Ovary (tissue), 3 donors: ENCODE measurements around the gene MITF.

Experiments
- EP300 ChIP-seq: sonication (generic); formaldehyde crosslinking; IDR thresholded peaks from one replicate; pipeline ENCODE4 v1.6.1; 2017; ENCODE audit warnings: antibody characterized with exemption
- POLR2A ChIP-seq: fragments of 450-650 bp; IDR thresholded peaks from one replicate; pipeline ENCODE4 v1.6.1; 2017; ENCODE audit warnings: antibody characterized with exemption, mild to moderate bottlenecking, moderate library complexity
- TF ChIP-seq, protein P1 (sequence below), 3 donors: fragments of 450-650 bp in 2 of 3; fragments of 200-600 bp in 1 of 3; IDR thresholded peaks; one replicate each; pipeline versions ENCODE4 v1.5.1 to v1.8.0; 2016 to 2022; ENCODE audit warnings: antibody characterized with exemption in 3 of 3, mild to moderate bottlenecking in 1 of 3
- donor health status: DM: no; HTN: no; CAD: no.

DNA sequence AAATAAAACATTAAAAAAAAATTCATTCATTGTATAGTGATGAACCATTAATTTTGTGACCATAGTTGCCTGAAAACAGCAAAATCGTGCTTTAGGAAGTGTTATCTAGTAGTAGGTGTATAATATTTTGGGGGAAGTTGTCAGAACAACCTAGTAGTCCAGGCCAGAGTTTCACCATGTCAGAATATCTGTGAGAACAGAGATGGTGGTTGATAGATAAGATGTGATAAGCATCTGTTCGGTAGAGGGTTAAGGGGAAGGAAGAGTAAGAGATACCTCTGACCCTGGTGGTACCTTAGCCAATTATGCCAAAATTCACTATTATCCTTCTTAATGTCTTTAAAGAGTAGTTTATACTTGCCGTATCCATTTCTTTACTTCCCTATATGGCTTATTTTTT, 113.8 kb downstream of the MITF start:
- no peak for TF ChIP-seq EP300
- no peak for TF ChIP-seq POLR2A
- TF ChIP-seq, protein P1, sequence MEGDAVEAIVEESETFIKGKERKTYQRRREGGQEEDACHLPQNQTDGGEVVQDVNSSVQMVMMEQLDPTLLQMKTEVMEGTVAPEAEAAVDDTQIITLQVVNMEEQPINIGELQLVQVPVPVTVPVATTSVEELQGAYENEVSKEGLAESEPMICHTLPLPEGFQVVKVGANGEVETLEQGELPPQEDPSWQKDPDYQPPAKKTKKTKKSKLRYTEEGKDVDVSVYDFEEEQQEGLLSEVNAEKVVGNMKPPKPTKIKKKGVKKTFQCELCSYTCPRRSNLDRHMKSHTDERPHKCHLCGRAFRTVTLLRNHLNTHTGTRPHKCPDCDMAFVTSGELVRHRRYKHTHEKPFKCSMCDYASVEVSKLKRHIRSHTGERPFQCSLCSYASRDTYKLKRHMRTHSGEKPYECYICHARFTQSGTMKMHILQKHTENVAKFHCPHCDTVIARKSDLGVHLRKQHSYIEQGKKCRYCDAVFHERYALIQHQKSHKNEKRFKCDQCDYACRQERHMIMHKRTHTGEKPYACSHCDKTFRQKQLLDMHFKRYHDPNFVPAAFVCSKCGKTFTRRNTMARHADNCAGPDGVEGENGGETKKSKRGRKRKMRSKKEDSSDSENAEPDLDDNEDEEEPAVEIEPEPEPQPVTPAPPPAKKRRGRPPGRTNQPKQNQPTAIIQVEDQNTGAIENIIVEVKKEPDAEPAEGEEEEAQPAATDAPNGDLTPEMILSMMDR (IDR thresholded peaks at IDR 0.05) = no peak
